Breast epithelium (tissue), 4 donors: Measurements from ENCODE around the gene PTH1R. TPM values are rescaled to one million over a fixed set of nuclear protein-coding genes. Genes with fewer than 3 reads are reported as not detected.

ENCODE experiments used
- DNase-seq, 2 donors: peaks; one replicate each; pipeline ENCODE4 v3.0.0-alpha.2; 2019; ENCODE audit warnings: low spot score in 2 of 2
- H3K27ac ChIP-seq, 2 donors: fragments of 200-600 bp; sonication (generic) in 1 of 2; one replicate each; pipeline ENCODE4 v1.5.1; 2016 to 2019; ENCODE audit warnings: mild to moderate bottlenecking in 1 of 2
- H3K27me3 ChIP-seq, 2 donors: fragments of 200-600 bp; sonication (generic) in 1 of 2; one replicate each; pipeline versions ENCODE4 v1.5.1 to v1.6.0; 2017 to 2019; ENCODE audit warnings: control low read depth in 1 of 2, mild to moderate bottlenecking in 1 of 2
- H3K36me3 ChIP-seq: fragments of 200-600 bp; one replicate; pipeline ENCODE4 v1.5.1; 2019
- H3K4me1 ChIP-seq, 2 donors: fragments of 200-600 bp; sonication (generic); one replicate each; pipeline ENCODE4 v1.5.1; 2016 to 2019; ENCODE audit warnings: control low read depth in 1 of 2
- H3K4me3 ChIP-seq, 3 donors: fragments of 200-600 bp; sonication (generic); 1 replicate in 2 of 3; 2 replicates in 1 of 3; pipeline ENCODE4 v1.5.1; 2016 to 2019; ENCODE audit warnings: mild to moderate bottlenecking in 3 of 3, moderate library complexity in 2 of 3
- H3K9me3 ChIP-seq, 2 donors: fragments of 200-600 bp; sonication (generic) in 1 of 2; one replicate each; pipeline ENCODE4 v1.5.1; 2016 to 2019; ENCODE audit warnings: control low read depth in 1 of 2
- CTCF ChIP-seq, 3 donors: fragments of 450-650 bp; IDR thresholded peaks; one replicate each; pipeline ENCODE4 v1.5.1; 2016 to 2017; ENCODE audit warnings: antibody characterized with exemption in 3 of 3, mild to moderate bottlenecking in 3 of 3, moderate library complexity in 3 of 3
- POLR2A ChIP-seq: fragments of 450-650 bp; IDR thresholded peaks from one replicate; pipeline ENCODE4 v1.6.1; 2016; ENCODE audit warnings: antibody characterized with exemption, mild to moderate bottlenecking, moderate library complexity
- POLR2AphosphoS5 ChIP-seq, 3 donors: sonication (generic); formaldehyde crosslinking; IDR thresholded peaks; one replicate each; pipeline ENCODE4 v1.6.1; 2017; ENCODE audit warnings: antibody characterized with exemption in 3 of 3
- intact Hi-C: fragments of 100-400 bp; cut with DNase I; formaldehyde crosslinking; loops from one replicate; pipeline ENCODE4 v1.15.1; 2023; ENCODE audit warnings: low total_unique reads
- total RNA-seq, 3 donors: library from RNA; depleted of rRNA; stranded (reverse); fragments of >200 nt; gene quantifications; one replicate each; pipeline ENCODE4 v1.1.0, GENCODE V29; 2016

Gene PTH1R
- total RNA-seq, 3 donors from 2014 or later, result 4.7 to 38.2 (median 13.4) TPM

GRCh38 chr3:46885612-46886011 is 8.1 kb downstream of the PTH1R start:
- peaks cover 0 to 2% of the 10 kb centered on the region in 2 donors for H3K4me1 ChIP-seq
- no peaks in the 10 kb centered on the region for H3K9me3 ChIP-seq
- no peak overlapping the region for H3K4me3 ChIP-seq
- H3K27ac ChIP-seq, result no peak overlapping the region
- peaks cover 0 to 20% of the 10 kb centered on the region in 2 donors for H3K27me3 ChIP-seq
- no peak for TF ChIP-seq CTCF (IDR thresholded peaks at IDR 0.05)
- TF ChIP-seq POLR2A, result no peak
- no peak for TF ChIP-seq POLR2AphosphoS5 (IDR thresholded peaks at IDR 0.05)
- DNase-seq, result no peak
- H3K36me3 ChIP-seq, result no peaks in the 10 kb centered on the region
- intact Hi-C loops, result no loop called here

GRCh38 chr3:46887980-46888494 is 10.5 kb downstream of the PTH1R start:
- Histone ChIP-seq H3K27me3 (peaks cover 0 to 6% of the 10 kb centered on the region in 2 donors), H3K4me3 (no peak overlapping the region), H3K4me1 (peaks cover 0 to 2% of the 10 kb centered on the region in 2 donors), H3K36me3 (no peaks in the 10 kb centered on the region), H3K9me3 (no peaks in the 10 kb centered on the region), H3K27ac (no peak overlapping the region)
- intact Hi-C loops, result no loop called here
- no peak for TF ChIP-seq POLR2AphosphoS5 (IDR thresholded peaks at IDR 0.05)
- no peak for TF ChIP-seq POLR2A
- no peak for TF ChIP-seq CTCF (IDR thresholded peaks at IDR 0.05)
- no peak for DNase-seq

- DNase-seq, result no peak
- peaks cover 0 to 2% of the 10 kb centered on the region in 2 donors for H3K27me3 ChIP-seq
- no peak overlapping the region for H3K4me3 ChIP-seq
- H3K36me3 ChIP-seq, result no peaks in the 10 kb centered on the region
- no peaks in the 10 kb centered on the region for H3K9me3 ChIP-seq
- no peak overlapping the region for H3K27ac ChIP-seq
- TF ChIP-seq POLR2A (no peak), CTCF (IDR thresholded peaks at IDR 0.05) (no peak), POLR2AphosphoS5 (IDR thresholded peaks at IDR 0.05) (no peak)
- intact Hi-C loops, result no loop called here
- no peaks in the 10 kb centered on the region for H3K4me1 ChIP-seq
Observed at GRCh38 chr3:46888705-46889104, 11.2 kb downstream of the PTH1R start.

- no peak for TF ChIP-seq POLR2AphosphoS5 (IDR thresholded peaks at IDR 0.05)
- no peak for TF ChIP-seq POLR2A
- no peak for TF ChIP-seq CTCF (IDR thresholded peaks at IDR 0.05)
- Histone ChIP-seq H3K27ac (no peak overlapping the region), H3K4me1 (no peaks in the 10 kb centered on the region), H3K36me3 (no peaks in the 10 kb centered on the region), H3K4me3 (no peak overlapping the region), H3K9me3 (no peaks in the 10 kb centered on the region), H3K27me3 (no peaks in the 10 kb centered on the region)
- intact Hi-C loops, result loop anchor here (10.0 kb wide), 1 partner anchor 185 kb away; the partner anchor contains the start of gene TMIE
- no peak for DNase-seq
Observed at GRCh38 chr3:46889381-46890110, 12.0 kb downstream of the PTH1R start.

- TF ChIP-seq POLR2AphosphoS5 (IDR thresholded peaks at IDR 0.05) (no peak), CTCF (IDR thresholded peaks at IDR 0.05) (no peak)
- no peaks in the 10 kb centered on the region for H3K27me3 ChIP-seq
- H3K4me3 ChIP-seq, result no peak overlapping the region
- DNase-seq, result no peak
- no peaks in the 10 kb centered on the region for H3K36me3 ChIP-seq
- H3K27ac ChIP-seq, result no peak overlapping the region
- intact Hi-C loops, result loop anchor here (10.0 kb wide), 1 partner anchor 185 kb away; the partner anchor contains the start of gene TMIE
- H3K4me1 ChIP-seq, result no peaks in the 10 kb centered on the region
- no peaks in the 10 kb centered on the region for H3K9me3 ChIP-seq
Observed at GRCh38 chr3:46890132-46890531, 12.6 kb downstream of the PTH1R start.
